Gastroesophageal sphincter (tissue), 3 donors: ENCODE results near the gene PARD3.

ENCODE experiments used
- EP300 ChIP-seq: sonication (generic); formaldehyde crosslinking; IDR thresholded peaks from one replicate; pipeline ENCODE4 v1.6.1; 2017; ENCODE audit warnings: antibody characterized with exemption, mild to moderate bottlenecking
- POLR2A ChIP-seq, 2 donors: fragments of 450-650 bp; IDR thresholded peaks; one replicate each; pipeline ENCODE4 v1.6.1; 2017; ENCODE audit warnings: antibody characterized with exemption in 2 of 2, mild to moderate bottlenecking in 2 of 2, moderate library complexity in 1 of 2
- POLR2AphosphoS5 ChIP-seq: sonication (generic); formaldehyde crosslinking; IDR thresholded peaks from one replicate; pipeline ENCODE4 v1.6.1; 2017; ENCODE audit warnings: antibody characterized with exemption
- TF ChIP-seq, protein P1 (sequence below), 4 experiments: fragments of 200-600 bp in 2 of 4; fragments of 450-650 bp in 2 of 4; sonication (generic) in 1 of 4; IDR thresholded peaks; one replicate each; pipeline ENCODE4 v1.5.1; 2017 to 2019; ENCODE audit warnings: antibody characterized with exemption in 4 of 4, mild to moderate bottlenecking in 2 of 4, moderate library complexity in 2 of 4

DNA sequence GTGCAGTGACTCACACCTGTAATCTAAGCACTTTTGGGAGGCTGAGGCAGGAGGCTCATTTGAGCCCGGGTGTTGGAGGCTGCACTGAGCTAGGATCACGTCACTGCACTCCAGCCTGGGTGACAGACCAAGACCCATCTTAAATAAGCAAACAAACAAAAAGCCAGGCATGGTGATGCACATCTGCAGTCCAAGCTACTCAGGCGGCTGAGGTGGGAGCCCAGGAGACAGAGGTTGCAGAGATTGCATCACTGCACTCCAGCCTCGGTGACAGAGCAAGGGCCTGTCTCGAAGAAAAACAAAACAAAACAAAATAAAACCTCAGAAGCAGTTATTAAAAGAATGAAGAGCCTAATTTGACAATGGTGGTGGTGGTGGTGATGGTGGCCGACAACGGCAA, 132.5 kb downstream of the PARD3 start:
- TF ChIP-seq, protein P1, sequence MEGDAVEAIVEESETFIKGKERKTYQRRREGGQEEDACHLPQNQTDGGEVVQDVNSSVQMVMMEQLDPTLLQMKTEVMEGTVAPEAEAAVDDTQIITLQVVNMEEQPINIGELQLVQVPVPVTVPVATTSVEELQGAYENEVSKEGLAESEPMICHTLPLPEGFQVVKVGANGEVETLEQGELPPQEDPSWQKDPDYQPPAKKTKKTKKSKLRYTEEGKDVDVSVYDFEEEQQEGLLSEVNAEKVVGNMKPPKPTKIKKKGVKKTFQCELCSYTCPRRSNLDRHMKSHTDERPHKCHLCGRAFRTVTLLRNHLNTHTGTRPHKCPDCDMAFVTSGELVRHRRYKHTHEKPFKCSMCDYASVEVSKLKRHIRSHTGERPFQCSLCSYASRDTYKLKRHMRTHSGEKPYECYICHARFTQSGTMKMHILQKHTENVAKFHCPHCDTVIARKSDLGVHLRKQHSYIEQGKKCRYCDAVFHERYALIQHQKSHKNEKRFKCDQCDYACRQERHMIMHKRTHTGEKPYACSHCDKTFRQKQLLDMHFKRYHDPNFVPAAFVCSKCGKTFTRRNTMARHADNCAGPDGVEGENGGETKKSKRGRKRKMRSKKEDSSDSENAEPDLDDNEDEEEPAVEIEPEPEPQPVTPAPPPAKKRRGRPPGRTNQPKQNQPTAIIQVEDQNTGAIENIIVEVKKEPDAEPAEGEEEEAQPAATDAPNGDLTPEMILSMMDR (IDR thresholded peaks at IDR 0.05), result no peak
- TF ChIP-seq POLR2A (IDR thresholded peaks at IDR 0.05), result no peak
- no peak for TF ChIP-seq POLR2AphosphoS5
- TF ChIP-seq EP300, result no peak
